Endothelial cell of umbilical vein (primary cell): ENCODE data around the gene TAF12. TPM values are rescaled to one million over a fixed set of nuclear protein-coding genes. Genes with fewer than 3 reads are reported as not detected.

Source experiments
- BruUV-seq: library from RNA; stranded (reverse); fragments of 400-500 nt; replicated peaks from 2 replicates; lab custom pipeline; 2021; lab: Mats Ljungman, UMichigan
- CTCF ChIA-PET: fragments of 300-600, 350-600 bp; sonication (Branson Sonifier 250); formaldehyde crosslinking; loops from one replicate; lab custom pipeline; 2021; ENCODE audit warnings: antibody characterized with exemption, inconsistent platforms; lab: Charles Lee
- POLR2A ChIA-PET: fragments of 300-600, 350-600 bp; sonication (Branson Sonifier 250); formaldehyde crosslinking; loops from one replicate; lab custom pipeline; 2021; ENCODE audit warnings: antibody characterized with exemption, inconsistent platforms; lab: Charles Lee
- DNase-seq: peaks from one replicate; pipeline ENCODE4 v3.0.0-alpha.2; 2011; ENCODE audit warnings: low read depth, low spot score
- FAIRE-seq: peaks from 2 replicates; lab custom pipeline; 2011; peaks lifted over from hg19 to GRCh38; lab: Jason Lieb, UNC
- H2AFZ ChIP-seq: 2 replicates; pipeline ENCODE4 v1.6.0; 2012; ENCODE audit warnings: low read depth, low read length, control low read depth, inconsistent platforms
- H3K27ac ChIP-seq: 2 replicates; pipeline ENCODE4 v1.5.1; 2011; ENCODE audit warnings: low read depth, mild to moderate bottlenecking, control low read depth, low read length, moderate library complexity; ENCODE audit not compliant: insufficient read depth
- H3K27me3 ChIP-seq, 2 experiments: 2 replicates each; pipeline versions ENCODE4 v1.6.0 to v1.6.1; 2011; ENCODE audit warnings: low read length in 2 of 2, mixed read lengths in 1 of 2; ENCODE audit not compliant: control insufficient read depth in 2 of 2, insufficient read depth in 2 of 2
- H3K36me3 ChIP-seq, 2 experiments: 2 replicates in 1 of 2; 3 replicates in 1 of 2; pipeline ENCODE4 v1.5.1; 2011; ENCODE audit warnings: low read length in 2 of 2, mild to moderate bottlenecking in 1 of 2, moderate library complexity in 1 of 2; ENCODE audit not compliant: control insufficient read depth in 2 of 2, insufficient read depth in 2 of 2; ENCODE audit errors: extremely low read depth in 1 of 2
- H3K4me1 ChIP-seq: 3 replicates; pipeline ENCODE4 v1.5.1; 2011; ENCODE audit warnings: mild to moderate bottlenecking, low read length; ENCODE audit not compliant: control insufficient read depth, insufficient read depth; ENCODE audit errors: extremely low read depth
- H3K4me2 ChIP-seq: 2 replicates; pipeline ENCODE4 v1.6.1; 2011; ENCODE audit warnings: low read length, control low read depth, mixed read lengths; ENCODE audit not compliant: insufficient read depth
- H3K4me3 ChIP-seq, 3 experiments: fragments of 200-600 bp in 1 of 3; sonication (generic), shearing (Covaris generic) in 1 of 3; replicated peaks in 1 of 3; 2 replicates each; pipeline ENCODE4 v1.5.1; 2011 to 2016; ENCODE audit warnings: control low read depth in 3 of 3, low read length in 3 of 3, mild to moderate bottlenecking in 2 of 3, inconsistent platforms in 1 of 3, low read depth in 1 of 3, moderate library complexity in 1 of 3; ENCODE audit not compliant: insufficient read depth in 1 of 3
- H3K79me2 ChIP-seq: 2 replicates; pipeline ENCODE4 v1.6.0; 2012; ENCODE audit warnings: low read length, inconsistent platforms; ENCODE audit not compliant: control insufficient read depth, insufficient read depth
- H3K9ac ChIP-seq: replicated peaks from 2 replicates; pipeline ENCODE3; 2011; ENCODE audit warnings: low read length, control low read depth; ENCODE audit not compliant: insufficient read depth; ENCODE audit errors: extremely low read depth
- H3K9me1 ChIP-seq: replicated peaks from 3 replicates; pipeline ENCODE4 v1.6.0; 2011; ENCODE audit warnings: mild to moderate bottlenecking, low read length; ENCODE audit not compliant: control insufficient read depth, insufficient read depth; ENCODE audit errors: extremely low read depth
- H3K9me3 ChIP-seq: replicated peaks from 2 replicates; pipeline ENCODE4 v1.5.1; 2012; ENCODE audit warnings: low read length, inconsistent platforms; ENCODE audit not compliant: control insufficient read depth, insufficient read depth
- H4K20me1 ChIP-seq: replicated peaks from 2 replicates; pipeline ENCODE3; 2011; ENCODE audit warnings: mild to moderate bottlenecking, low read length; ENCODE audit not compliant: control insufficient read depth, insufficient read depth; ENCODE audit errors: extremely low read depth
- CTCF ChIP-seq, 2 donors: IDR thresholded peaks; 1 replicate in 1 of 2; 2 replicates in 1 of 2; pipeline ENCODE4 v1.5.1; 2011; ENCODE audit warnings: low read length in 2 of 2, mild to moderate bottlenecking in 2 of 2, moderate library complexity in 2 of 2, control low read depth in 1 of 2, inconsistent platforms in 1 of 2, low read depth in 1 of 2; ENCODE audit not compliant: insufficient read depth in 1 of 2; ENCODE audit errors: extremely low read depth in 1 of 2
- EZH2 ChIP-seq: IDR thresholded peaks from 2 replicates; pipeline ENCODE4 v1.6.1; 2012; ENCODE audit warnings: borderline replicate concordance, low read depth, mild to moderate bottlenecking, moderate library complexity, low read length, inconsistent platforms; ENCODE audit not compliant: severe bottlenecking
- FOS ChIP-seq: IDR thresholded peaks from 2 replicates; pipeline ENCODE4 v1.6.1; 2011; ENCODE audit warnings: mild to moderate bottlenecking, low read length, moderate library complexity, borderline replicate concordance; ENCODE audit not compliant: insufficient read depth
- GATA2 ChIP-seq: IDR thresholded peaks from 2 replicates; pipeline ENCODE4 v1.7.0; 2011; ENCODE audit warnings: low read depth, mild to moderate bottlenecking, moderate library complexity, mixed read lengths, low read length; ENCODE audit not compliant: insufficient read length, insufficient read depth
- JUN ChIP-seq: IDR thresholded peaks from 2 replicates; pipeline ENCODE4 v1.6.1; 2011; ENCODE audit warnings: borderline replicate concordance, low read depth; ENCODE audit not compliant: insufficient read length, insufficient read depth
- MAX ChIP-seq: IDR thresholded peaks from 2 replicates; pipeline ENCODE4 v1.6.1; 2011; ENCODE audit not compliant: insufficient read depth, insufficient read length
- MYC ChIP-seq: IDR thresholded peaks from one replicate; pipeline ENCODE4 v1.6.1; 2011; ENCODE audit warnings: mild to moderate bottlenecking, low read depth, low read length
- POLR2A ChIP-seq: IDR thresholded peaks from 2 replicates; pipeline ENCODE4 v1.6.1; 2012; ENCODE audit warnings: low read depth, mild to moderate bottlenecking, control low read depth, low read length
- POLR2AphosphoS5 ChIP-seq: IDR thresholded peaks from 2 replicates; pipeline ENCODE4 v1.6.1; 2012; ENCODE audit warnings: low read depth, mild to moderate bottlenecking, control low read depth, low read length, moderate library complexity; ENCODE audit not compliant: insufficient read depth
- dilution Hi-C: fragments of 300-500 bp; cut with MboI; formaldehyde crosslinking; loops from one replicate; pipeline ENCODE4 v1.15.0; 2019; ENCODE audit warnings: low sequenced_read_pairs; ENCODE audit not compliant: extremely low pct_ligation_motif_present
- intact Hi-C: fragments of 100-400 bp; cut with micrococcal nuclease; formaldehyde crosslinking; loops from one replicate; pipeline ENCODE4 v1.10.0; 2022
- polyA plus RNA-seq, 4 experiments: library from polyadenylated mRNA; depleted of rRNA in 3 of 4; stranded (reverse) in 3 of 4; unstranded in 1 of 4; fragments of >200 nt; gene quantifications; 2 replicates each; pipeline versions ENCODE4 v1.2.1 to v1.2.3, GENCODE V29; 2011 to 2012; ENCODE audit warnings: missing spikeins in 1 of 4
- total RNA-seq: library from RNA; stranded (reverse); gene quantifications from 2 replicates; pipeline ENCODE4 v1.2.3, GENCODE V29; 2021

TAF12 gene
- total and polyA plus RNA-seq, 2 donors (not counting 3 experiments of a cell fraction or from before 2014, with no cell fraction given) = 17.7 to 18.2 TPM

- Histone ChIP-seq H3K27ac (no peak overlapping the region), H3K9me3 (no peaks in the 10 kb centered on the region), H4K20me1 (no peaks in the 10 kb centered on the region), H3K4me2 (no peak overlapping the region), H3K4me3 (no peak overlapping the region), H3K9ac (no peak overlapping the region), H3K36me3 (no peaks in the 10 kb centered on the region), H3K79me2 (peaks cover under 1% of the 10 kb centered on the region), H3K4me1 (peaks cover 6% of the 10 kb centered on the region), H3K9me1 (no peaks in the 10 kb centered on the region), H3K27me3 (no peaks in the 10 kb centered on the region), H2AFZ (no peak overlapping the region)
- POLR2A ChIA-PET = interaction anchor here (0.7 kb wide), 1 partner anchor 15 kb away, joined by 3 read pairs; the partner anchor contains the start of gene RNU11
- FAIRE-seq (no peak), DNase-seq (no peak)
- TF ChIP-seq MAX (no peak), CTCF (IDR thresholded peaks at IDR 0.05; ENCODE audit: extremely low read depth in 1 of 2, insufficient read depth in 1 of 2, low read depth in 1 of 2, low read length in 2 of 2) (no peak), JUN (no peak), POLR2AphosphoS5 (no peak), EZH2 (no peak), GATA2 (no peak), POLR2A (no peak), FOS (no peak), MYC (no peak)
- intact Hi-C loops (no loop called here), dilution Hi-C loops (no loop called here)
- CTCF ChIA-PET = no interaction called here
- no TSS peak for BruUV-seq
Measured at GRCh38 chr1:28663871-28664470, 21.1 kb upstream of the TAF12 start.
